CD8-positive, alpha-beta memory T cell (primary cell): ENCODE results near the gene ABCA2. TPM values are rescaled to one million over a fixed set of nuclear protein-coding genes. Genes with fewer than 3 reads are reported as not detected.

Source experiments
- CTCF ChIA-PET: fragments of 350-600 bp; sonication (Branson Sonifier 250); formaldehyde crosslinking; loops from one replicate; lab custom pipeline; 2021; ENCODE audit warnings: antibody characterized with exemption; lab: Charles Lee
- POLR2A ChIA-PET: fragments of 350-600 bp; sonication (Branson Sonifier 250); formaldehyde crosslinking; loops from one replicate; lab custom pipeline; 2021; ENCODE audit warnings: antibody characterized with exemption; lab: Charles Lee
- DNase-seq, 5 donors: peaks; one replicate each; pipeline versions ENCODE4 v3.0.0 to v3.0.0-alpha.2; 2020 to 2022; ENCODE audit warnings: mixed read lengths in 1 of 5
- H3K27ac ChIP-seq: one replicate; pipeline ENCODE4 v1.7.0; 2013; ENCODE audit warnings: low read depth, mild to moderate bottlenecking, low read length, moderate library complexity
- H3K27me3 ChIP-seq: 2 replicates; pipeline ENCODE4 v1.7.0; 2013; ENCODE audit warnings: low read length, mild to moderate bottlenecking; ENCODE audit not compliant: insufficient read depth, poor library complexity, severe bottlenecking
- H3K36me3 ChIP-seq: 2 replicates; pipeline ENCODE4 v1.7.0; 2013; ENCODE audit warnings: mild to moderate bottlenecking, low read length, moderate library complexity; ENCODE audit not compliant: insufficient read depth
- H3K4me1 ChIP-seq: 2 replicates; pipeline ENCODE4 v1.7.0; 2013; ENCODE audit warnings: mild to moderate bottlenecking, low read length, moderate library complexity; ENCODE audit not compliant: insufficient read depth
- H3K4me3 ChIP-seq: 2 replicates; pipeline ENCODE4 v1.7.0; 2013; ENCODE audit warnings: mild to moderate bottlenecking, low read length
- H3K9me3 ChIP-seq: 2 replicates; pipeline ENCODE4 v1.7.0; 2013; ENCODE audit warnings: mild to moderate bottlenecking, low read length
- H3K27ac Mint-ChIP-seq, 8 donors: one replicate each; pipeline ENCODE4 v1.8.0; 2020 to 2021; ENCODE audit warnings: mixed read lengths in 8 of 8, mild to moderate bottlenecking in 6 of 8, inconsistent platforms in 3 of 8, moderate library complexity in 3 of 8
- H3K27me3 Mint-ChIP-seq, 2 donors: one replicate each; pipeline ENCODE4 v1.8.0; 2020 to 2021; ENCODE audit warnings: mixed read lengths in 2 of 2, mild to moderate bottlenecking in 1 of 2, moderate library complexity in 1 of 2
- H3K36me3 Mint-ChIP-seq, 3 donors: one replicate each; pipeline ENCODE4 v1.8.0; 2020 to 2021; ENCODE audit warnings: mixed read lengths in 3 of 3, inconsistent platforms in 1 of 3, mild to moderate bottlenecking in 1 of 3
- H3K4me1 Mint-ChIP-seq, 3 donors: one replicate each; pipeline ENCODE4 v1.8.0; 2020 to 2021; ENCODE audit warnings: mixed read lengths in 3 of 3, inconsistent platforms in 1 of 3, mild to moderate bottlenecking in 1 of 3
- H3K4me3 Mint-ChIP-seq, 7 donors: one replicate each; pipeline ENCODE4 v1.8.0; 2020 to 2021; ENCODE audit warnings: mixed read lengths in 7 of 7, mild to moderate bottlenecking in 6 of 7, moderate library complexity in 4 of 7, inconsistent platforms in 2 of 7
- H3K9me3 Mint-ChIP-seq, 5 donors: one replicate each; pipeline ENCODE4 v1.8.0; 2020 to 2022; ENCODE audit warnings: mixed read lengths in 5 of 5, mild to moderate bottlenecking in 3 of 5, moderate library complexity in 2 of 5, inconsistent platforms in 1 of 5
- polyA plus RNA-seq: library from polyadenylated mRNA; unstranded; fragments of 300-500 nt; fragmentation: Illumina TruSeq; gene quantifications from one replicate; pipeline ENCODE4 v1.2.3, GENCODE V29; 2021
- total RNA-seq, 2 experiments: library from RNA; stranded (reverse); gene quantifications; one replicate each; pipeline ENCODE4 v1.2.3, GENCODE V29; 2021

ABCA2 gene
- total and polyA plus RNA-seq, 3 experiments from 2014 or later, result 15.9 to 20.7 (median 20.2) TPM

DNA sequence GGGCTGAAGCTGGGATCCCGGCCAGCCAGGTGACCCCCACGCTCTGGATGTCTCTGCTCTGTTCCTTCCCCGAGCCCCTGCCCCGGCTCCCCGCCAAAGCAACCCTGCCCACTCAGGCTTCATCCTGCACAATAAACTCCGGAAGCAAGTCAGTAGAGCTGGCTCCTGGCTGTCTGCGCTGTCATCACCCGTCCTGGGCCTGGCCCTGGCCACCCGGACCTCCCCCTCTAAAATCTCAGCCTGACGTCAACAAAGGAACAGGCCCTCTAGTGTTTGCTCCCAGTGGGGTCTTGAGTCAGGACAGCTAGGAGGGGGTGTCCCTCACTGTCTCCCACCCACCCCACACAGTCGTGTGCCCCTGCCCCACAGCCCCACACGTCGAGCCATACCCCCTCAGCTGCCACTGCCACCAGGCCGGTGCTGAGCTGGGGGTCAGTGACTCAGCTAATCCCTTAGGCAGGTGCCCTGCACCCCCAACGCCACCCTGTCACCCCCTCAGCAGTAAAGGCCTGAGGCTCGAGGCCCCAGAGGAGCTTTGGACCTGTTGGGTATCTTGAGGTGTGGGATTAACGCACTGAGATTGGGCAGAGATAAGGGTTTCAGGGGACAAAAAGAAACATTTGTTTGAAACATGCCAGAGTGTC lies 46.3 kb downstream of the ABCA2 start:
- no peaks in the 10 kb centered on the region for H3K4me1 ChIP-seq
- no peak overlapping the region for H3K27ac Mint-ChIP-seq
- no peaks in the 10 kb centered on the region for H3K9me3 Mint-ChIP-seq
- H3K9me3 ChIP-seq, result no peaks in the 10 kb centered on the region
- H3K27me3 Mint-ChIP-seq, result peaks cover 7 to 11% of the 10 kb centered on the region in 2 donors
- no peak overlapping the region for H3K4me3 ChIP-seq
- CTCF ChIA-PET, result interaction anchor here (1.4 kb wide), 1 partner anchor 54 kb away, joined by 4 read pairs; no protein-coding TSS in a partner anchor
- no peak for DNase-seq
- POLR2A ChIA-PET, result interaction anchor here (0.6 kb wide), 1 partner anchor 22 kb away, joined by 3 read pairs; no protein-coding TSS in a partner anchor
- no peaks in the 10 kb centered on the region for H3K27me3 ChIP-seq
- H3K4me1 Mint-ChIP-seq, result peaks cover 5 to 30% (median 9%) of the 10 kb centered on the region in 3 donors
- H3K36me3 ChIP-seq, result no peaks in the 10 kb centered on the region
- H3K27ac ChIP-seq, result no peak overlapping the region
- H3K4me3 Mint-ChIP-seq, result no peak overlapping the region
- H3K36me3 Mint-ChIP-seq, result no peaks in the 10 kb centered on the region

DNA sequence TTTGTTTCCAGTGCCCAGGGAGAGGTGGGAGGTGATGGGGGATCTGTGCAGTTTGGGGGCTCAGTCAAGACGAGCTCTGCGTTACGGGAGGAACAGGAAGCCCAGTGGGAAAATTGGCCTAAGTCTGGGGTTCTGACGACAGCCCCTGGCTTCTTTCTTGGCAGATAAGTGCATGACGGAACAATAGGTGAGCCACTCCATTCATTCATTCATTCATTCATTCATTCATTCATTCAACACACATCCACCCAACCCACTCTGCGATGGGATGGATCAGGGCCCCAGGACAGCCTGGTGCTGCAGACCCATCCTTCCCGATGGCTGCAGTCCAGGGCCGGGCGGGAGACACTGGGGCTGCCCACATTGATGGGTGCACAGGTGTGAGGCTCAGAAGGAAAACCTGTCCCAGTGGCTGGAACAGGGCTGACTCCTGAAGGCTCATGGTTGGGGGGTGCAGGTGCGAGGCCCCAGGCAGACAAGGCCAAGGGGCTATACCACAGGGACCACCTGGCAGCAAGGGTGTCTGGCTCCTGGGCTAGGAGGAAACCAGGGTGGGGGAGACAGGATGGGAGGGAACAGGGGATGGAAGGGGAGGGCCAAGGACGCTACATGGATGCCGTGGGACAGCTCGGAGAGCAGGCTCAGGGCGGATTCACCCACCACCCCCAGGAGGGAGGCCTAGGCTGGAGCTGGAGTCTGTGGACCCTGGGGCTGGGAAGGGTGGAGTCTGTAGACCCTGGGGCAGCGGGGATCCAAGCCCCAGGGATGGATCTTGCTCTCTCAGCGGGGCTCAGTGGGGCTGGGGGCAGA lies 47.2 kb downstream of the ABCA2 start:
- Mint-ChIP-seq H3K9me3 (no peaks in the 10 kb centered on the region), H3K36me3 (no peaks in the 10 kb centered on the region), H3K27me3 (peaks cover 6 to 9% of the 10 kb centered on the region in 2 donors), H3K4me1 (peaks cover 12 to 34% (median 12%) of the 10 kb centered on the region in 3 donors), H3K27ac (peak overlapping the region in 2 of 8 donors; percentile 42), H3K4me3 (no peak overlapping the region)
- H3K9me3 ChIP-seq, result no peaks in the 10 kb centered on the region
- no peaks in the 10 kb centered on the region for H3K27me3 ChIP-seq
- peaks cover 5% of the 10 kb centered on the region for H3K4me1 ChIP-seq
- no peak overlapping the region for H3K27ac ChIP-seq
- no peaks in the 10 kb centered on the region for H3K36me3 ChIP-seq
- no peak for DNase-seq
- no peak overlapping the region for H3K4me3 ChIP-seq
- ChIA-PET CTCF (no interaction called here), POLR2A (no interaction called here)

DNA sequence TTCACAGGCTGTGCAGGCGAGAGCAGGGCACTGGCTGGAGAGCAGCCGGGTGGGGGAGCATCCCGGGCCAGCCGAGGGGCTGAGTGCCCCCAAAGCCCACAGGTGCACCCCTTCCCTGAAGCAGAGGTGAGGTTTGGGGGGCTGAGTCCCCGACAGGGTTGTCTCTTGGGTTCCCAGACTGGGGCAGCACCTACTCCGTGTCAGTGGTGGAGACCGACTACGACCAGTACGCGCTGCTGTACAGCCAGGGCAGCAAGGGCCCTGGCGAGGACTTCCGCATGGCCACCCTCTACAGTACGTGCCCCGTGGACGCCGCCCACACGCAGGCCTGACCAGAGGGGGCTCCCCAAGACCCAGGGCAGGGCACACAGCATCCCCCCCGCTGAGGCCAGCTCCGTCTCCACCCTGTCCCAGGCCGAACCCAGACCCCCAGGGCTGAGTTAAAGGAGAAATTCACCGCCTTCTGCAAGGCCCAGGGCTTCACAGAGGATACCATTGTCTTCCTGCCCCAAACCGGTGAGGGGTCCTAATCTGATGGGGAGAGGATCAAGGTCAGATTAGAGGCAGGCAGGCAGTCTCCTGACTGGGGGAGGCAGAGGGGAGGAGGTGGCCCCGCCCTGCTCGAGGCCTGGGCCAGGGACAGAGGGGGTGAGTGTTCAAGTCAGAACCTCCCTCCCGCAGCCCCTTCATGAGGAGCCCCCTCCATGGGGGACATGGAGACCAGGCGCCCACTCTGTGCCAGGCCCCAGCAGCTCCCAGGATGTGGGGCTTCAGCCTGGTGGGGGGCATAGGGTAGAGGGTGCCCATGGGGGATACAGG lies 48.1 kb downstream of the ABCA2 start:
- H3K4me1 Mint-ChIP-seq, result peaks cover 18 to 42% (median 21%) of the 10 kb centered on the region in 3 donors
- DNase-seq, result no peak
- no peak overlapping the region for H3K27ac ChIP-seq
- CTCF ChIA-PET, result no interaction called here
- no peak overlapping the region for H3K4me3 ChIP-seq
- H3K9me3 Mint-ChIP-seq, result no peaks in the 10 kb centered on the region
- peaks cover 14% of the 10 kb centered on the region for H3K4me1 ChIP-seq
- H3K4me3 Mint-ChIP-seq, result no peak overlapping the region
- no peaks in the 10 kb centered on the region for H3K36me3 ChIP-seq
- POLR2A ChIA-PET, result no interaction called here
- no peaks in the 10 kb centered on the region for H3K36me3 Mint-ChIP-seq
- no peaks in the 10 kb centered on the region for H3K27me3 ChIP-seq
- peaks cover 6 to 9% of the 10 kb centered on the region in 2 donors for H3K27me3 Mint-ChIP-seq
- no peak overlapping the region for H3K27ac Mint-ChIP-seq
- H3K9me3 ChIP-seq, result no peaks in the 10 kb centered on the region

DNA sequence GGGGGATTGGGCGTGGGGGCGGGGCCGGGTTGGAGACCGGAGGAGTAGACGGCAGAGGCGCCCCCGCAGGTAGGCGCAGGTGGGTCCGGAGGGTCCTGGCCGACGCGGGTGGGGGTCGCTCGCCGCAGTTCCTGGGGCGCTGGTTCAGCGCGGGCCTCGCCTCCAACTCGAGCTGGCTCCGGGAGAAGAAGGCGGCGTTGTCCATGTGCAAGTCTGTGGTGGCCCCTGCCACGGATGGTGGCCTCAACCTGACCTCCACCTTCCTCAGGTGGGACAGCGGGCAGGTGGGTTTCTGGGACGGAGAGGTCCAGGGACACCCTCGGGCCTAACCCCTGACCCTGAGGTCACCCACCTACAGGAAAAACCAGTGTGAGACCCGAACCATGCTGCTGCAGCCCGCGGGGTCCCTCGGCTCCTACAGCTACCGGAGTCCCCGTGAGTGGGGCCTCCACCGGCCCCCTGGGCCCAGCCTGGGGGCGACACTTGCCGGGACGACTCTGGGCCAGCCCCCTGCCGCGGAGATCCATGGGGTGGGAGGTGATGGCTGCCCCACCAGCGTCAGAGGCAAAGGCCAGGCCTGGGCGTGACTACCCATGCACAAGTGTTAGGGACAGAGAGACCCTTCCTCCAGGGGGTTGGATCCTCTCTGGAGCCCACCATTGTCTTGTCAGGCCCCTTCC lies 49.0 kb downstream of the ABCA2 start:
- no peaks in the 10 kb centered on the region for H3K36me3 ChIP-seq
- ChIA-PET CTCF (interaction anchor here (1.3 to 2.0 kb wide), 2 partner anchors 28 to 50 kb away, joined by 5 read pairs; no protein-coding TSS in a partner anchor), POLR2A (interaction anchor here (1.6 kb wide), 2 partner anchors 13 to 17 kb away, joined by 11 to 12 read pairs; partner anchors contain the start of genes CLIC3 and PAXX)
- H3K4me1 Mint-ChIP-seq, result peaks cover 24 to 46% (median 26%) of the 10 kb centered on the region in 3 donors
- H3K36me3 Mint-ChIP-seq, result no peaks in the 10 kb centered on the region
- H3K4me3 Mint-ChIP-seq, result no peak overlapping the region
- H3K27ac Mint-ChIP-seq, result no peak overlapping the region
- no peaks in the 10 kb centered on the region for H3K27me3 ChIP-seq
- no peaks in the 10 kb centered on the region for H3K9me3 ChIP-seq
- peaks cover 24% of the 10 kb centered on the region for H3K4me1 ChIP-seq
- no peak overlapping the region for H3K27ac ChIP-seq
- DNase-seq, result peak in 1 of 5 donors; percentile 40
- no peak overlapping the region for H3K4me3 ChIP-seq
- peaks cover 4 to 8% of the 10 kb centered on the region in 2 donors for H3K27me3 Mint-ChIP-seq
- H3K9me3 Mint-ChIP-seq, result no peaks in the 10 kb centered on the region

DNA sequence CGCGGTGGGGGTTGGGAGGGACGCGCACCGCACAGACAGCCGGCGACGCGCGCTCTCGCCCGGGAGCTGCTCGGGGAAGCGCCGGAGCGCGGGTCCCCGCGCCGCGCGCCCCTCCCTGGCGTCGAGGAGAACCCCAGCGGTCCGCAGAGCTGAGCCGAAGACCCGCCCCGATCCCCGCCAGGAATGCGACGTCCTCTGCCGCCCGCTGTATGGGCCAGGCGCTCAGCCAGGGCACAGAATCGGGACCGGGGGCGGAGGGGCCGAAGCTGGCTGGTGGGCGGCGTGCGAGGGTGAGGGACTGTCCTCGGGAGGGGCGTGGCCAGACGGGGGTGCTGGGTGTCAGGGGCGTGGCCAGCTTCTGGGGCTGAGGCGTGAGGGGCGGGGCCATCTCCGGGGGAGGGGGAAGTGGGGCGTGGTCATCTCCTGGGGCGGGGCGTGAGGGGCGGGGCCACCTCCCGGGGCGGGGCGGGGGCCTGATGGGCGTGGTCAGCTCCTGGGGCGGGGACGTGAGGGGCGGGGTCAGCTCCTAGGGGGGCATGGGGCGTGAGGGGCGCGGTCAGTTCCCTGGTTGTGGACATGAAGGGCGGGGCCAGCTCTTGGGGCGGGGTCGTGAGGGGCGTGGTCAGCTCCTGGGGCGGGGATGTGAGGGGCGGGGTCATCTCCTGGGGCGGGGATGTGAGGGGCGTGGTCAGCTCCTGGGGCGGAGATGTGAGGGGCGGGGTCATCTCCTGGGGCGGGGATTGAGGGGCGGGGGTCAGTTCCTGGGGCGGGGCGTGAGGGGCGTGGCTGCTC lies 49.8 kb downstream of the ABCA2 start:
- Mint-ChIP-seq H3K27me3 (peaks cover 0 to 5% of the 10 kb centered on the region in 2 donors), H3K36me3 (no peaks in the 10 kb centered on the region), H3K4me1 (peaks cover 21 to 47% (median 24%) of the 10 kb centered on the region in 3 donors), H3K27ac (no peak overlapping the region), H3K4me3 (peak overlapping the region in 4 of 7 donors; percentile 52 to 66 (median 61)), H3K9me3 (no peaks in the 10 kb centered on the region)
- ChIA-PET POLR2A (interaction anchor here (0.7 to 1.6 kb wide), 5 partner anchors 13 to 29 kb away, joined by 3 to 12 read pairs (median 5); partner anchors contain the start of genes CLIC3 and PAXX), CTCF (interaction anchor here (1.3 to 2.0 kb wide), 2 partner anchors 27 to 51 kb away, joined by 5 read pairs; no protein-coding TSS in a partner anchor)
- Histone ChIP-seq H3K4me3 (no peak overlapping the region), H3K4me1 (peaks cover 26% of the 10 kb centered on the region), H3K36me3 (no peaks in the 10 kb centered on the region), H3K27ac (no peak overlapping the region), H3K27me3 (no peaks in the 10 kb centered on the region), H3K9me3 (no peaks in the 10 kb centered on the region)
- DNase-seq, result peak; percentile 68 to 85 (median 79)

DNA sequence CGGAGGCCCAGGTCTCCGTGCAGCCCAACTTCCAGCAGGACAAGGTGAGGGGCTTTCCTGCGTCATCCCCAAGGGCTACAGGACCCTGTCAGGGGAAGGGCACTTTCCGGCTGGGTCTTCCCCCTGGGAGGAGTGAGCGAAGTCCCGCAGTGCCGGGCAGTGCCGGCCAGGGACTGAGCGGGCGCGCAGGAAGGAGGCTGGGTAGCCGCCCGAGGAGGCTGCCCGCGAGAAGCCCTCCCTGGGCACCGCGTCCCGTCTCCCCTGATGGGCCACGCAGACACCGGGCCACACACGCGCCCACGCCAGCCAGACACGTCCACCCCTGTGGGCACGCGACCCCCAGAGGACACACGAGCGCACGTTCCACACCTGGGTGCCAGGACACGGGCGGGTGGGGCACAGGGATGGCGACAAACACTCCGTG lies 50.4 kb downstream of the ABCA2 start:
- peaks cover 26% of the 10 kb centered on the region for H3K4me1 ChIP-seq
- no peaks in the 10 kb centered on the region for H3K9me3 Mint-ChIP-seq
- no peaks in the 10 kb centered on the region for H3K36me3 ChIP-seq
- peak overlapping the region in 5 of 7 donors; percentile 23 to 61 (median 44) for H3K4me3 Mint-ChIP-seq
- ChIA-PET POLR2A (interaction anchor here (1.0 to 1.6 kb wide), 4 partner anchors 12 to 28 kb away, joined by 3 to 12 read pairs (median 7); partner anchors contain the start of genes CLIC3 and PAXX), CTCF (interaction anchor here (1.3 to 2.0 kb wide), 2 partner anchors 27 to 51 kb away, joined by 5 read pairs; no protein-coding TSS in a partner anchor)
- no peak overlapping the region for H3K27ac Mint-ChIP-seq
- H3K27me3 Mint-ChIP-seq, result peaks cover 0 to 5% of the 10 kb centered on the region in 2 donors
- H3K4me3 ChIP-seq, result no peak overlapping the region
- no peaks in the 10 kb centered on the region for H3K9me3 ChIP-seq
- no peak overlapping the region for H3K27ac ChIP-seq
- no peak for DNase-seq
- no peaks in the 10 kb centered on the region for H3K27me3 ChIP-seq
- peaks cover 21 to 47% (median 24%) of the 10 kb centered on the region in 3 donors for H3K4me1 Mint-ChIP-seq
- H3K36me3 Mint-ChIP-seq, result no peaks in the 10 kb centered on the region
